Activated naive CD8-positive, alpha-beta T cell treated with anti-CD3 and anti-CD28 coated beads for 36 hours (primary cell): ENCODE measurements around the gene IVL. TPM values are rescaled to one million over a fixed set of nuclear protein-coding genes. Genes with fewer than 3 reads are reported as not detected.

Source experiments
- DNase-seq: peaks from one replicate; pipeline ENCODE4 v3.0.0; 2021
- H3K27ac Mint-ChIP-seq: one replicate; pipeline ENCODE4 v1.8.0; 2022; ENCODE audit warnings: mild to moderate bottlenecking, moderate library complexity, mixed read lengths
- H3K27me3 Mint-ChIP-seq: one replicate; pipeline ENCODE4 v1.8.0; 2022; ENCODE audit warnings: mild to moderate bottlenecking, mixed read lengths
- H3K36me3 Mint-ChIP-seq: one replicate; pipeline ENCODE4 v1.8.0; 2021; ENCODE audit warnings: mild to moderate bottlenecking, mixed read lengths
- H3K4me1 Mint-ChIP-seq: one replicate; pipeline ENCODE4 v1.8.0; 2021; ENCODE audit warnings: mixed read lengths
- H3K4me3 Mint-ChIP-seq: one replicate; pipeline ENCODE4 v1.8.0; 2022; ENCODE audit warnings: mild to moderate bottlenecking, moderate library complexity, mixed read lengths
- H3K9me3 Mint-ChIP-seq: one replicate; pipeline ENCODE4 v1.8.0; 2022; ENCODE audit warnings: mixed read lengths
- total RNA-seq, 2 experiments: library from RNA; stranded (reverse); gene quantifications; one replicate each; pipeline ENCODE4 v1.2.3, GENCODE V29; 2021

IVL gene
- total RNA-seq, 2 experiments from 2014 or later: not detected

- Mint-ChIP-seq H3K4me1 (peaks cover 2% of the 10 kb centered on the region), H3K4me3 (no peak overlapping the region), H3K9me3 (no peaks in the 10 kb centered on the region), H3K27ac (no peak overlapping the region), H3K36me3 (no peaks in the 10 kb centered on the region), H3K27me3 (peaks cover 12% of the 10 kb centered on the region)
- DNase-seq: no peak
Observed at GRCh38 chr1:152880907-152881306, 27.4 kb upstream of the IVL start.

- Mint-ChIP-seq H3K4me1 (peaks cover 2% of the 10 kb centered on the region), H3K27ac (no peak overlapping the region), H3K27me3 (peaks cover 8% of the 10 kb centered on the region), H3K36me3 (no peaks in the 10 kb centered on the region), H3K4me3 (no peak overlapping the region), H3K9me3 (no peaks in the 10 kb centered on the region)
- DNase-seq: no peak
Observed at GRCh38 chr1:152884085-152884484, 24.3 kb upstream of the IVL start.

DNA sequence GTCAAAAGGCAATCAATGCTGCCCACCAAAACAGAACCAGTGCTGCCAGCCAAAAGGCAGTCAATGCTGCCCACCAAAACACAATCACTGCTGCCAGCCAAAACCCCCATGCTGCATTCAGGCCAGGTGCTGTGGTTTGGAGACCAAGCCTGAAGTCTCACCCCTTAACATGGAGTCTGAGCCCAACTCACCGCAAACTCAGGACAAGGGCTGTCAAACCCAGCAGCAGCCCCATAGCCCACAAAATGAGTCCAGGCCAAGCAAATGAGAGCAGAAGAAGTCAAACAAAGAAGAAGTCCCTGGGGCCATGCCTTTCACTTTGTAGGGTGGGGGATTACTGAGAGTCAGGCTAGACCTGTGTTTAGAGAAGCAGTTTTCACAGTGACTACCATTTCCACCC, 23.8 kb upstream of the IVL start:
- Mint-ChIP-seq H3K4me1 (peaks cover 2% of the 10 kb centered on the region), H3K9me3 (no peaks in the 10 kb centered on the region), H3K27ac (no peak overlapping the region), H3K36me3 (no peaks in the 10 kb centered on the region), H3K4me3 (no peak overlapping the region), H3K27me3 (peaks cover 9% of the 10 kb centered on the region)
- DNase-seq: no peak

GRCh38 chr1:152884966-152885624, 23.3 kb upstream of the IVL start:
- Mint-ChIP-seq H3K27ac (no peak overlapping the region), H3K27me3 (peaks cover 15% of the 10 kb centered on the region), H3K36me3 (no peaks in the 10 kb centered on the region), H3K4me1 (peaks cover 2% of the 10 kb centered on the region), H3K4me3 (no peak overlapping the region), H3K9me3 (no peaks in the 10 kb centered on the region)
- DNase-seq: no peak

GRCh38 chr1:152886085-152886484, 22.3 kb upstream of the IVL start:
- H3K27ac Mint-ChIP-seq: no peak overlapping the region
- H3K4me3 Mint-ChIP-seq: no peak overlapping the region
- H3K4me1 Mint-ChIP-seq: no peaks in the 10 kb centered on the region
- H3K9me3 Mint-ChIP-seq: no peaks in the 10 kb centered on the region
- no peak for DNase-seq
- H3K27me3 Mint-ChIP-seq: peaks cover 16% of the 10 kb centered on the region
- H3K36me3 Mint-ChIP-seq: no peaks in the 10 kb centered on the region

DNA sequence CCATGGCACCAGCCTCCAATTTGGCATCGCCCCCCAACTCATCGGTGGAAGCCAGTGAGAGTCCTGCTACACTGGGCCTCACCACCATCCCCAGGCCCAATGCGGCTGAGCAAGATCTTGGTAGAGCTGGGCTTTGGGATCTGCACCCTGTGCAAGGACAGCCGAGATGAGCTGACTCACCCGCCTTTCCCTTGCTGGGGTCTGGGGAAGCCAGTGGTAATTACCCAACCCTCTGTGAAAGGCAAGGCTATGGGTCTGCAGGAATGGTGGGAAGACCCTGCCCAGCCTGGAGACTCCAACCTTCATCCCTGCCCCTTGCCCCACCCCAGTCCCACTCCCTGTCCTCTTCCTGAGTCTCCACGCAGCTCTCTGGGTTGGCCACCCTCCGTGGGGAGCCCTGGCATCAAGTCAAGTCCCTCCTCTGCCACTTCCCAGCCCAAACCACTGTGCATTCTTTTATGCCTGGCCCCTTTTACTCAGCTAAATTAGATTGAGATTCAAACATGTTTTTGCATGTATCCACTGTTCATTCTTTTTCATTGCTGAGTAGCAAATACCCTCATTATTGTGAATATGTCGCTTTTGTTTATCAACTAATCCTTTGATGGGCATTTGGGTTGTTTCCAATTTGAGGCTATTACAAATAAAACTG, 21.5 kb upstream of the IVL start:
- H3K4me3 Mint-ChIP-seq: no peak overlapping the region
- no peak overlapping the region for H3K27ac Mint-ChIP-seq
- peaks cover 22% of the 10 kb centered on the region for H3K27me3 Mint-ChIP-seq
- H3K36me3 Mint-ChIP-seq: no peaks in the 10 kb centered on the region
- no peaks in the 10 kb centered on the region for H3K9me3 Mint-ChIP-seq
- H3K4me1 Mint-ChIP-seq: no peaks in the 10 kb centered on the region
- DNase-seq: no peak

DNA sequence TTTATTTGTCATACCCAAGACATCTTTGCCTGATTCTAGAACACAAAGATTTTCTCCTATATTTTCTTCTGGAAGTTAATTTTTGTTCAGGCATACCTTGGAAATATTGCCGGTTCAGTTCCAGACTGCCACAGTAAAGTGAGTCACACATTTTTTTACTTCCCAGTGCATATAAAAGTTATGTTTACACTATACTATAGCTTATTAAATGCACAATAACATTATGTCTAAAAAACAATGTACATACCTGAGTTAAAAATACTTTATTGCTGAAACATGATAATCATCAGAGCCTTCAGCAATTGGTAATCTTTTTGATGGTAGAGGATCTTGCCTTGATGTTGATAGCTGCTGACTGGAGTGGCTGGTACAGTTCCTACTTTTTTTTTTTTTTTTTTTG, 20.2 kb upstream of the IVL start:
- Mint-ChIP-seq H3K4me3 (no peak overlapping the region), H3K36me3 (no peaks in the 10 kb centered on the region), H3K9me3 (no peaks in the 10 kb centered on the region), H3K27me3 (peaks cover 31% of the 10 kb centered on the region), H3K4me1 (no peaks in the 10 kb centered on the region), H3K27ac (no peak overlapping the region)
- DNase-seq: no peak

DNA sequence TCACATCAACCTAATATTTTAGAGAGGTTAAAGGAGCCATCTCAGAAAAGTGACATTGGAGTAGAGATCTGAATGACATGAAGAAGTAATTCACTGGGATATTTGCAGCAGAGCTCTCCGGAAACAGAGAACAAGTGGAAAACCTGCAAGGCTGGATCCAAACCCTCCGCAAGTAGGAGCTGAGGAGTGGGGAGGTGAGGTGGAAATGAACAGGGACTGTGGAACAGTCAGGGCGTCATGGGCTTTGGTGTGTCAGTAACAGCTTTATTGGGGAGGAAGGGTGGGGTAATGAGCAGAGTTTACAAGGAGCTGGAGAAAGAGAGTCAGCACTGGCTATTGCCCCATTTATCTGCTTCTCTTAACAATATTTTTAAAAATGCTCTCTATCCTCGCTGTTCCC, 9.3 kb upstream of the IVL start:
- H3K9me3 Mint-ChIP-seq: no peaks in the 10 kb centered on the region
- H3K4me1 Mint-ChIP-seq: no peaks in the 10 kb centered on the region
- H3K4me3 Mint-ChIP-seq: no peak overlapping the region
- no peak overlapping the region for H3K27ac Mint-ChIP-seq
- DNase-seq: no peak
- H3K36me3 Mint-ChIP-seq: no peaks in the 10 kb centered on the region
- H3K27me3 Mint-ChIP-seq: peaks cover 33% of the 10 kb centered on the region

DNA sequence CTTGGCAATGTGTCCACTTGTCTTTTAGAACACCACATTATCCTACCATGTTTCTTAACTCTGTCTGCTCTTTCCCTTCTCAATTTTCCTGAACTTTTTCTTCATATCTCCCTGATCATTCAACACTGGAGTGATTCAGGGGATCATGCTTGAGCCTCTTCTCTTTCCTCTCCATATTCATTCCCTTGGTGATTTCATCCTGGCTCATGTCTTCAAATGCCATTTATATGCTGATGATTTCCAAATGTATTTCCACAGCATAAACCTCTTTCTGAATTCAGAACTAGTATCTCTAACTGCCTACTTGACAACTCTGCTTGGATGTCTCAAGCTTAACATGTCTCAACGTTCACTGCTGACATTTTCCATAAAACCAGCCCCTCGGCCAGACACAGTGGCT, 8.5 kb upstream of the IVL start:
- no peak overlapping the region for H3K4me3 Mint-ChIP-seq
- no peak overlapping the region for H3K27ac Mint-ChIP-seq
- H3K4me1 Mint-ChIP-seq: no peaks in the 10 kb centered on the region
- peaks cover 28% of the 10 kb centered on the region for H3K27me3 Mint-ChIP-seq
- no peaks in the 10 kb centered on the region for H3K9me3 Mint-ChIP-seq
- H3K36me3 Mint-ChIP-seq: no peaks in the 10 kb centered on the region
- no peak for DNase-seq

DNA sequence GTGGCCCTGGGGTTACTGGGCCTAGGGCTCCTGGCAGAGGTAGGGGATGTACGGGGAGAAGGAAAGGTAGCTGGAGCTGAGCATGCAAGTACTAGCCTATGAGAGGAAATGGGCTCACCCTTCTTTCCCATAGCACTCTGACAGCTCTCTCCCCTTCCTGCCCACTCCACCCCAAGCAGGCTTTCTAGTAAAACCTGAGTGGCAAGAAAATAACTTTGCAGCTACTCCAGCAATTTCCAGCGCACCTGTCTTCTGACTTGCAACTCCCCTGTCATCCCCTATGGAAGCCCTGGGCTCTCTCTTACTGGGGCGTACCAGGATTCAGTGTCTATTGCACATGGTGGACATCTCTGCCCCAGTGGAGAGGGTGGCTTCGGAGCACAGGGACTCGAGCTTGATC, 6.7 kb upstream of the IVL start:
- no peaks in the 10 kb centered on the region for H3K36me3 Mint-ChIP-seq
- H3K4me1 Mint-ChIP-seq: no peaks in the 10 kb centered on the region
- peaks cover 26% of the 10 kb centered on the region for H3K27me3 Mint-ChIP-seq
- no peaks in the 10 kb centered on the region for H3K9me3 Mint-ChIP-seq
- no peak overlapping the region for H3K27ac Mint-ChIP-seq
- H3K4me3 Mint-ChIP-seq: no peak overlapping the region
- DNase-seq: no peak

DNA sequence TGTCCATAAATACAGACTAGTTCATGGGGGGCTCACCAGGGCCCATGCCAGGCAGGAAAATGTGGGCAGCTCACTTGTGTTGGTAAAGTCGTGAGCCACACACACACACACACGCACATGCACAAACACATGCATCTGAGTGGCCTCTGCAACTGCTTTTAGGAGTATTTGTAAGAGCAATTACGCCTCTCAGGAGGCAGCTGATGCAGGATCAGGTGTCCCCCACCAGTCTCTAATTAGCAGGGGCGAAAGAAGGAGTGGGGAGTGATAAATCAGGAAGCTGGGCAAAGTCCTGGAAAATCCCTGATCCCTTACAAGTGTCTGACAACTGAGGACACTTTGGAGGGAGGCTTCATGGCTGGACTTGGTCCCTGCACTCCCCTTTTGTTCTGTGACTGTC, 5.7 kb upstream of the IVL start:
- Mint-ChIP-seq H3K27ac (no peak overlapping the region), H3K9me3 (no peaks in the 10 kb centered on the region), H3K4me3 (no peak overlapping the region), H3K27me3 (peaks cover 19% of the 10 kb centered on the region), H3K4me1 (peaks cover under 1% of the 10 kb centered on the region), H3K36me3 (no peaks in the 10 kb centered on the region)
- no peak for DNase-seq

DNA sequence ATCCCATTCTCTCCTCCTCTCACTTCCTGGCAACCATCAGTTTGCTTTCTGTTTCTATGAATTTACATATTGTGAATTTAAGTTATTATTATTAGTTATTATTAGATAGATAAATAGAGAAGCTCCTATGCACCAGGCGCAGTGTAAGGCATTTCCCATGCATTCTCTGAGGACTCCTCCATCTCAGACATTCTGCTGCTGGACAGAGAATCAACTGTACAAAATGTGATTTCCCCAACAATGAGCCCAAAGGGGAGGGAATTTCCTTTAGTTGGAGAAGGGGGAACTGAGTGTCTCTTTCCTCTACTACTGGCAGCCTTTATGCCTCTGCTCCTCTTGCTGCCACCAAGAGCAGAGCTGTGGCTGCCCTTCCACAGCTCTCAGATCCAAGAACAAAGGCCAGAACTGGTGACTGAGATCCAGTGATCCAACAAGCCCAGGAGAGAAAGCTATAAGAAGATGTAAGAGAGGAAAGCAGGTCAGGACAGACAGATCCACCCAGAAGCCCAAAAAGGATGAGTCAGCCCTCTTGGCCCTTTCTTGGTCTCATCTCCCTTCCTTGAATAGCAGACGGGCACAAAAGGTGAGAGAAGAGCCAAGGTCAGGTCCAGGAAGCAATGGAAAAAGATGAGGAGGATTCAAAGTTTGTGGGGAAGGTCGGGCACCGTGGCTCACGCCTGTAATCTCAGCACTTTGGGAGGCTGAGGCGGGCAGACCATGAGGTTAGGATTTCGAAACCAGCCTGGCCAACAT, 3.5 kb upstream of the IVL start:
- Mint-ChIP-seq H3K27ac (no peak overlapping the region), H3K4me1 (peaks cover 6% of the 10 kb centered on the region), H3K27me3 (peaks cover 24% of the 10 kb centered on the region), H3K4me3 (no peak overlapping the region), H3K9me3 (no peaks in the 10 kb centered on the region), H3K36me3 (no peaks in the 10 kb centered on the region)
- no peak for DNase-seq

DNA sequence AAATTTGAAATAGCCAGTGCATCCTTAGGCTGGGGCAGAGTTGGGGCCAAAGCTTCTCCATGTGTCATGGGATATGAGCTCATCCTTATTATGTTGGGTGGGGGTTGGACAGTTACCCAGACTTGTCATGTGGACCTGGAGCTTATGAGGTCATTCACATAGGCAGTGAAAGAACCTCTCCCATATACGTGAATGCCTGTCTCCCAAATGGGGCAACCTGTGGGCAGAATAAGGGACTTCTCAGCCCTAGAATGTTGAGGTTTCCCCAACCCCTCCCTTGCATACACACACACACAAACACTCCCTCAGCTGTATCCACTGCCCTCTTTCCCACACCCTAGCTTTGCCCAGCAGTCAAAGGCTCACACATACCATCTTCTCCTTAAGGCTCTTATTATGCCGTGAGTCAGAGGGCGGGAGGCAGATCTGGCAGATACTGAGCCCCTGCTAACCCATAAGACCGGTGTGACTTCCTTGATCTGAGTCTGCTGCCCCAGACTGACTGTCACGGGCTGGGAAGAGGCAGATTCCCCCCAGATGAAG, 2.3 kb upstream of the IVL start:
- Mint-ChIP-seq H3K36me3 (no peaks in the 10 kb centered on the region), H3K9me3 (no peaks in the 10 kb centered on the region), H3K4me1 (peaks cover 6% of the 10 kb centered on the region), H3K27me3 (peaks cover 30% of the 10 kb centered on the region), H3K27ac (no peak overlapping the region), H3K4me3 (no peak overlapping the region)
- DNase-seq: no peak

GRCh38 chr1:152909206-152909605, 860 bp downstream of the IVL start:
- Mint-ChIP-seq H3K9me3 (no peaks in the 10 kb centered on the region), H3K27me3 (peaks cover 50% of the 10 kb centered on the region), H3K36me3 (no peaks in the 10 kb centered on the region), H3K4me1 (peaks cover 6% of the 10 kb centered on the region), H3K27ac (no peak overlapping the region), H3K4me3 (no peak overlapping the region)
- no peak for DNase-seq

DNA sequence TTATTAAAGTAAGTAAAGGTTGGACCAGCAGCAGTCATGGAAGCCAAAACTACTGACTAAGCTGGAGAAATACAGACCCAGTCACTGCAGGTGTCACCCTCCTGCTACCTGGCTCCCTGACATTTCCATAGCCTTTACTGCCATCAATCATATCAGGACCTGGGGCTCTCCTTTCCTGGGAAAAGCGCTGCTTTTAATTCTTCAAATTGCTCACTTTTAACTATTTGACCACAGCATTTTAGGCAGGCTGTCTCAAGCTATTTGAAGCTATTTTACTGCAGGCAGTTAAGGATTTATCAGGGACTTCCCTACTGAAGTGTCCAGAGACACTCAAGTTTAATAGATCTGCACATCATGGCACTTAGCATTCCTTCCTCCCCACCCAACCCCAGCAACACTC, 4.1 kb downstream of the IVL start:
- no peak overlapping the region for H3K4me3 Mint-ChIP-seq
- no peak for DNase-seq
- H3K9me3 Mint-ChIP-seq: no peaks in the 10 kb centered on the region
- peaks cover 6% of the 10 kb centered on the region for H3K4me1 Mint-ChIP-seq
- no peak overlapping the region for H3K27ac Mint-ChIP-seq
- peaks cover 60% of the 10 kb centered on the region for H3K27me3 Mint-ChIP-seq
- no peaks in the 10 kb centered on the region for H3K36me3 Mint-ChIP-seq
